Testis (tissue), 2 donors: ENCODE data around the gene GALC.

ENCODE experiments used
- POLR2A ChIP-seq: fragments of 450-650 bp; IDR thresholded peaks from one replicate; pipeline ENCODE4 v1.6.1; 2017; ENCODE audit warnings: antibody characterized with exemption, mild to moderate bottlenecking, moderate library complexity
- TF ChIP-seq, protein P1 (sequence below), 3 experiments: fragments of 450-650 bp in 2 of 3; fragments of 200-600 bp in 1 of 3; sonication (generic) in 1 of 3; IDR thresholded peaks; one replicate each; pipeline ENCODE4 v1.5.1; 2016 to 2019; ENCODE audit warnings: antibody characterized with exemption in 3 of 3, mild to moderate bottlenecking in 2 of 3, moderate library complexity in 1 of 3

DNA sequence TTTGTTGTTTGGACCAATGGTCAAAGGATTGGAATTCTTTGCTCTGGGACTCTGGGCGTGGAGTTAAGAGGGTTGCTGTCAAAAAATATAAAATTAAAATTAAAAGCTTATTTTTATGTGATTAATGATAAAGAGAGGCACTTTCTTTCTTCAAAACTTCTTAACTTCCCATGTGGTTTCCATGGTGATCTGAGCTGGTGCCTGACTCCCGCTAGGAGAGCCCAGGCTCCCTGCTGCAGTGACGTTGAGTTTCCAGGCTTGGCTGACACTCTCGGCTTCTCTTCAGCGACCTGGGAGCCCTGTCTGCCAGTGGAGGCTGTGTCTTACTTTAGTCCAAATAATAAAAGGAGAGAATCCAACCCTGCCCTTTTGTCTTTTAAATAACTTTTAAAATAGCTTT, 84.4 kb downstream of the GALC start:
- TF ChIP-seq, protein P1, sequence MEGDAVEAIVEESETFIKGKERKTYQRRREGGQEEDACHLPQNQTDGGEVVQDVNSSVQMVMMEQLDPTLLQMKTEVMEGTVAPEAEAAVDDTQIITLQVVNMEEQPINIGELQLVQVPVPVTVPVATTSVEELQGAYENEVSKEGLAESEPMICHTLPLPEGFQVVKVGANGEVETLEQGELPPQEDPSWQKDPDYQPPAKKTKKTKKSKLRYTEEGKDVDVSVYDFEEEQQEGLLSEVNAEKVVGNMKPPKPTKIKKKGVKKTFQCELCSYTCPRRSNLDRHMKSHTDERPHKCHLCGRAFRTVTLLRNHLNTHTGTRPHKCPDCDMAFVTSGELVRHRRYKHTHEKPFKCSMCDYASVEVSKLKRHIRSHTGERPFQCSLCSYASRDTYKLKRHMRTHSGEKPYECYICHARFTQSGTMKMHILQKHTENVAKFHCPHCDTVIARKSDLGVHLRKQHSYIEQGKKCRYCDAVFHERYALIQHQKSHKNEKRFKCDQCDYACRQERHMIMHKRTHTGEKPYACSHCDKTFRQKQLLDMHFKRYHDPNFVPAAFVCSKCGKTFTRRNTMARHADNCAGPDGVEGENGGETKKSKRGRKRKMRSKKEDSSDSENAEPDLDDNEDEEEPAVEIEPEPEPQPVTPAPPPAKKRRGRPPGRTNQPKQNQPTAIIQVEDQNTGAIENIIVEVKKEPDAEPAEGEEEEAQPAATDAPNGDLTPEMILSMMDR (IDR thresholded peaks at IDR 0.05) = no peak
- no peak for TF ChIP-seq POLR2A
